Ectodermal cell (in vitro differentiated cells): ENCODE measurements around the gene TRIM44.

Source experiments
- H3K27ac ChIP-seq: 2 replicates; pipeline ENCODE4 v1.7.0; 2013; ENCODE audit warnings: mild to moderate bottlenecking, low read depth, low read length; ENCODE audit not compliant: insufficient read depth, poor library complexity, severe bottlenecking
- H3K27me3 ChIP-seq: 2 replicates; pipeline ENCODE4 v1.7.0; 2013; ENCODE audit warnings: mild to moderate bottlenecking, low read length; ENCODE audit not compliant: insufficient read depth, control insufficient read depth, poor library complexity, severe bottlenecking
- H3K36me3 ChIP-seq: one replicate; pipeline ENCODE4 v1.7.0; 2013; ENCODE audit warnings: low read length; ENCODE audit not compliant: control insufficient read depth, insufficient read depth
- H3K4me1 ChIP-seq: one replicate; pipeline ENCODE4 v1.7.0; 2013; ENCODE audit warnings: low read length; ENCODE audit not compliant: control insufficient read depth, insufficient read depth
- H3K4me3 ChIP-seq: 2 replicates; pipeline ENCODE4 v1.7.0; 2013; ENCODE audit warnings: low read depth, low read length, control low read depth; ENCODE audit not compliant: insufficient read depth
- H3K9me3 ChIP-seq: 2 replicates; pipeline ENCODE4 v1.7.0; 2013; ENCODE audit warnings: mild to moderate bottlenecking, low read length, moderate library complexity; ENCODE audit not compliant: control insufficient read depth
- WGBS, 2 experiments: methylation state at CpG; one replicate each; pipeline ENCODE4 v1.1.7; 2013; ENCODE audit warnings: missing lambda C conversion rate in 2 of 2; 5-methylcytosine and 5-hydroxymethylcytosine counted together

TRIM44 gene

GRCh38 chr11:35845860-35846259 is 183.3 kb downstream of the TRIM44 start:
- Histone ChIP-seq H3K4me1 (no peaks in the 10 kb centered on the region), H3K4me3 (no peak overlapping the region), H3K9me3 (no peaks in the 10 kb centered on the region), H3K27ac (no peak overlapping the region), H3K36me3 (no peaks in the 10 kb centered on the region), H3K27me3 (no peaks in the 10 kb centered on the region)
- 96 to 97% methylated on average over 2 of the region's 2 CpGs for WGBS, 2 experiments

DNA sequence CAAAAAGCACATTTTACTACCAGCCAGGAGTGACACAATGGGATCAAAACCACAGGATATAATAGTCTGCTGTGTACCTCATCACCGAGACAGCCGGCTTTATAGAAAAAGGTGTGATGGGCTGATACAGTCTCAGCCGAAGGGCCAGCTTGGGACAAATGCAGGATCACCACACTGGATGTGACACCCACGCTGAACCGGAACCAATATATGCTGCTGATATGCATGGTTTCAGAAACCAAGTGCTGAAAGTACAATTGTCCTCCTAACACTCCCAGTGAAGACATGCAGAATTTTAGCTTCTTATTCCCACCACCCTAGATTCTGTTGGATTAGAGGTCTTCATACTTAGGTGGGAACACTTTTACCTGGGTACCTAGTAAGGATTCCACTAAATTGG is 184.3 kb downstream of the TRIM44 start:
- Histone ChIP-seq H3K4me3 (no peak overlapping the region), H3K9me3 (no peaks in the 10 kb centered on the region), H3K27ac (no peak overlapping the region), H3K4me1 (no peaks in the 10 kb centered on the region), H3K27me3 (no peaks in the 10 kb centered on the region), H3K36me3 (no peaks in the 10 kb centered on the region)
- WGBS, 2 experiments = 97% methylated on average over 5 of the region's 5 CpGs

GRCh38 chr11:35847473-35847872 is 184.9 kb downstream of the TRIM44 start:
- Histone ChIP-seq H3K27ac (no peak overlapping the region), H3K9me3 (no peaks in the 10 kb centered on the region), H3K4me1 (no peaks in the 10 kb centered on the region), H3K4me3 (no peak overlapping the region), H3K27me3 (no peaks in the 10 kb centered on the region), H3K36me3 (no peaks in the 10 kb centered on the region)
- WGBS, 2 experiments = 96 to 98% methylated on average over 2 of the region's 2 CpGs

DNA sequence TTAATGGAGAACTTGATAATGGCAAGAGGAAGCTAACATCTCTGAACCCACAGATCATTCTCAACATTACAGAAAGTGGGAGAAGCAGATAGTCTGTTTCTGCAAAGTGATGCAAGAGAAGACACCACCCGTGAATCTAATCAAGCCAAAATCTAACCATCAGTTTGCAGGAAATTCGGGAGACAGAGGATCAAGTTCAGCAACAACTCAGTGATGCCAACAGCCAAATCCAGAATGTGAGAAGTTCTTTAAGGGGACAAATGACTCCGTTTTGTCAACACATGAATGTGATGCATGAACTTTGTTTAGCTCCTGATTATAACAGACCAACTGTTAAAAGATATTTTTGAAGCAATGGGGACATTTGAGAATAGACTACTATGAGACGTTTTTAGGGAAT is 186.0 kb downstream of the TRIM44 start:
- no peaks in the 10 kb centered on the region for H3K36me3 ChIP-seq
- H3K9me3 ChIP-seq = no peaks in the 10 kb centered on the region
- H3K4me3 ChIP-seq = no peak overlapping the region
- WGBS, 2 experiments = 92 to 95% methylated on average over 4 of the region's 4 CpGs
- H3K27ac ChIP-seq = no peak overlapping the region
- no peaks in the 10 kb centered on the region for H3K4me1 ChIP-seq
- no peaks in the 10 kb centered on the region for H3K27me3 ChIP-seq

GRCh38 chr11:35850191-35850590 is 187.6 kb downstream of the TRIM44 start:
- 93 to 94% methylated on average over 7 of the region's 7 CpGs for WGBS, 2 experiments
- no peaks in the 10 kb centered on the region for H3K9me3 ChIP-seq
- no peaks in the 10 kb centered on the region for H3K27me3 ChIP-seq
- H3K27ac ChIP-seq = no peak overlapping the region
- H3K36me3 ChIP-seq = no peaks in the 10 kb centered on the region
- no peaks in the 10 kb centered on the region for H3K4me1 ChIP-seq
- H3K4me3 ChIP-seq = no peak overlapping the region

DNA sequence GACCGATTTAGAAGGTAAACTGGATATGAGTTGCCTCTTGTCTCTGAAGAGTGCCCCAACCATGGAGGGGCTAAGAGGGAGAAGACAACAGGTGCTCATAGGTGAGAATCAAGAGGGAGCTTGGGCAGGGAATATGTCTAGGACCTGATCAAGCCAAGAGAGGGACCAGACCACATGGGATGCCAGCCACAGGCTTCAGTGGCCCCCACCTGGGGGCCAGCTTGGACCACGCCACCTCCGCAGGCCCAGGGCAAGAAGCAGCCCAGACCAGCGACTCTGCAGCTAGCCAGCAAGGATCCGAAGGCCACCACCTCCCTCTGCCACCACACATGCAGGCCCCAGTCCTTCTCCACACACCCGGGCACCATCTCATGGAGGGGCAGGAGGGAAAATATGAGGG is 188.8 kb downstream of the TRIM44 start:
- WGBS, 2 experiments = 93 to 96% methylated on average over 5 to 6 of the region's 6 CpGs
- no peaks in the 10 kb centered on the region for H3K27me3 ChIP-seq

GRCh38 chr11:35852056-35852455 is 189.5 kb downstream of the TRIM44 start:
- Histone ChIP-seq H3K4me1 (no peaks in the 10 kb centered on the region), H3K27ac (no peak overlapping the region), H3K36me3 (no peaks in the 10 kb centered on the region), H3K9me3 (no peaks in the 10 kb centered on the region), H3K27me3 (no peaks in the 10 kb centered on the region), H3K4me3 (no peak overlapping the region)
- WGBS, 2 experiments = 87 to 89% methylated on average over 6 of the region's 6 CpGs

More for the DNA sequence above, 188.8 kb downstream of the TRIM44 start:
- Histone ChIP-seq H3K9me3 (no peaks in the 10 kb centered on the region), H3K27ac (no peak overlapping the region), H3K4me1 (no peaks in the 10 kb centered on the region), H3K4me3 (no peak overlapping the region), H3K36me3 (no peaks in the 10 kb centered on the region)

- H3K4me3 ChIP-seq = no peak overlapping the region
- H3K27me3 ChIP-seq = no peaks in the 10 kb centered on the region
- no peaks in the 10 kb centered on the region for H3K9me3 ChIP-seq
- WGBS, 2 experiments = 92 to 94% methylated on average over 3 to 5 of the region's 5 CpGs
- H3K4me1 ChIP-seq = no peaks in the 10 kb centered on the region
- no peak overlapping the region for H3K27ac ChIP-seq
- no peaks in the 10 kb centered on the region for H3K36me3 ChIP-seq
These were observed 191.4 kb downstream of the TRIM44 start for GRCh38 chr11:35853971-35854370.

DNA sequence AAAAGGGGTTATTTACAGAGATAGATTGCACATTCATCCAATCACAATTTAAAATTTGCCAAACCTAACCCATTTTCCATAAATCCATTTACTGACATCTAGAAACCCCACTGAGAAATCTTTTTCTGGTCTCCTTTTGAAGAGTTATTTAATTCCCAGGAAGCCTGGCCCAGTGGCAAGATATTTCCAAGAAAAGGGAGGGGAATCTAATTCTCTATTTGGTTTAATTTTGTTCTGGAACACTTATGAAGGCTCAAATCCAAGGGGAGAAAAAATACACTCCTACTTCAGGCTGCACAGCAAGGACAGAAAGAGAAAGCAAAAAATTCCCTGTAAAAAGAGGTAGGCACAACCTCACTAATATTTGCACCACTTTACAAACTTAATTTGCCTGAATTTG is 193.1 kb downstream of the TRIM44 start:
- Histone ChIP-seq H3K4me3 (no peak overlapping the region), H3K27ac (no peak overlapping the region), H3K27me3 (no peaks in the 10 kb centered on the region), H3K9me3 (no peaks in the 10 kb centered on the region), H3K36me3 (no peaks in the 10 kb centered on the region), H3K4me1 (no peaks in the 10 kb centered on the region)

DNA sequence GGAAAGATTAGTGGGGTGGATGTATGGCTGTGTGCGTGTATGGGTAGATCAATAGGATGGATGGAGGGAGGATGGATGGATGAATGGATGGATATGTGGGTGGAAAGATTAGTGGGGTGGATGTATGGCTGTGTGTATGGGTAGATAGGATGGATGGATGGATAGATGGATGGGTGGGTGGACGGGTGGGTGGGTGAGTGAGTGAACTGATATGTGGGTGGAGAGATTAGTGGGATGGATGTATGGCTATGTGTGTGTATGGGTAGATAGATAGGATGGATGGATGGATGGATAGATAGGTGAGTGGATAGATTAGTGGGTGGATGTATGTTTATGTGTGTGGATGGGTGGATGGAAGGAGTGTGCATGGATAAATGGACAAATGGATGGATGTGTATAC is 193.7 kb downstream of the TRIM44 start:
- H3K4me3 ChIP-seq = no peak overlapping the region
- 90 to 94% methylated on average over 2 of the region's 2 CpGs for WGBS, 2 experiments
- no peak overlapping the region for H3K27ac ChIP-seq
- H3K27me3 ChIP-seq = no peaks in the 10 kb centered on the region
- H3K36me3 ChIP-seq = no peaks in the 10 kb centered on the region
- H3K9me3 ChIP-seq = no peaks in the 10 kb centered on the region
- no peaks in the 10 kb centered on the region for H3K4me1 ChIP-seq

DNA sequence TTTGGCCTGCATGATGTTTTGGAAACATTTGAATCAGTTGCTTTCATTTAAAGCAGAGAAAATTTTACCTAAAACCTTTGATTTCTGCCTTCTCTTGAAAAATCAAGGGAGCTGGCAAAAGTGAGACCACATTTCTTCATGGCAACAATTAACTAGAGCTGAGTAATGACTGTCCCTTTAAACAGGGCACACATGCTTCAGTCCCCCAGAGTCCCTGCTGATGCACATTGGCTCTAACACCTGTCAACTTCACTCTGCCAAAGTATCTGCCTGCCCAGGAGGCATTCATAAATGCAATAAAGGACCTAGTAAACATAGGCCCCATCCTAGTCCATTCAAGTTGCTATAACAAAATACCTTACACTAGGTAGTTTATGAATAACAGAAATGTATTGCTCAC is 194.2 kb downstream of the TRIM44 start:
- no peaks in the 10 kb centered on the region for H3K27me3 ChIP-seq

More for the DNA sequence above, 194.2 kb downstream of the TRIM44 start:
- no peaks in the 10 kb centered on the region for H3K36me3 ChIP-seq
- H3K27ac ChIP-seq = no peak overlapping the region
- no peak overlapping the region for H3K4me3 ChIP-seq
- no peaks in the 10 kb centered on the region for H3K9me3 ChIP-seq
- H3K4me1 ChIP-seq = no peaks in the 10 kb centered on the region
